ENCODE data around the gene NPR3.
A peak's percentile ranks its signal among the peaks of the same experiment; 100 is the strongest.

Gene NPR3

GRCh38 chr5:32679218-32679617 is 31.9 kb upstream of the NPR3 start:
- H3K4me3 ChIP-seq (ENCODE audit: low read length), result no peak overlapping the region
- DNase-seq (ENCODE audit: low read depth), result no peak
- TF ChIP-seq CTCF (conservative IDR thresholded peaks at IDR 0.05; ENCODE audit: low read depth, low read length), result no peak

- no peak for TF ChIP-seq CTCF (conservative IDR thresholded peaks at IDR 0.05; ENCODE audit: low read depth, low read length)
- no peak overlapping the region for H3K4me3 ChIP-seq (ENCODE audit: low read length)
- DNase-seq (ENCODE audit: low read depth), result no peak
These were observed 30.9 kb upstream of the NPR3 start for GRCh38 chr5:32680183-32680582.

- TF ChIP-seq CTCF (conservative IDR thresholded peaks at IDR 0.05; ENCODE audit: low read depth, low read length), result no peak
- H3K4me3 ChIP-seq (ENCODE audit: low read length), result no peak overlapping the region
- DNase-seq (ENCODE audit: low read depth), result peak; percentile 26
These were observed 28.0 kb upstream of the NPR3 start for GRCh38 chr5:32683125-32683524.

DNA sequence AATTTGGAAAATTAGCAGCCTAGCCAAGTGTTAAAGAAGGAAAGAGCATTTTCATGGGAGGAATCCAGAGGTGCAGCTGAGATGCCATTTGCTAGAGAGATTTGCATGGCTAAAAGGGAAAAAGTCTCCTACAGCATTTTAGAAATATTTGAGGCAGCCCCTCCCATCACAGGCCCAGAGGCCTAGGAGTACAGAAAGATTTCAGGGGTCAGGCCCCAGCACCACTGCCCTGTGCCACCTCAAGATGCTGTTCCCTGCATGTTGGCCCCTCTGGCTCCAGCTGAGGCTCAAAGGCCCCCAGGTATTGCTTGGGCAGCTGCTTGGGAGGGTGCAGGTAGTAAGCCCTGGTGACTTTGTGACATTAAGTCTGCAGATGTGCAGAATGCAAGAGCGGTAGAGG is 26.9 kb upstream of the NPR3 start:
- H3K4me3 ChIP-seq (ENCODE audit: low read length), result no peak overlapping the region
- no peak for DNase-seq (ENCODE audit: low read depth)
- TF ChIP-seq CTCF (conservative IDR thresholded peaks at IDR 0.05; ENCODE audit: low read depth, low read length), result no peak

GRCh38 chr5:32686799-32687498 is 24.2 kb upstream of the NPR3 start:
- H3K4me3 ChIP-seq (ENCODE audit: low read length), result no peak overlapping the region
- no peak for TF ChIP-seq CTCF (conservative IDR thresholded peaks at IDR 0.05; ENCODE audit: low read depth, low read length)
- no peak for DNase-seq (ENCODE audit: low read depth)

DNA sequence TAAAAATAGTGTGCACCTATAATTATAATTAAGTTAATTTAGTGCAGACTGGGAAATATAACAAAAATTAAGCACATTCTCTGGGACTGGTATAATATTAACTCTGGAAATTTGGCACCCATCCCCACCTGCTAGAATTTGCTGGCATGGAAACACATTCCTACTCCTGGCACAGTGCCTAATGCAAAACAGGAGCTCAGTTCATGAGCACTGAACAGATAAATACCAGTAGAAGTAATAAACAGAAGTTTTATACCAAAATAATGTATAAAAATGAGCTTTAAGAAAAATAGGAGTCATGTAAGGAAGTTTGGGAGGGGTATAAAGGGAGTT is 23.7 kb upstream of the NPR3 start:
- H3K4me3 ChIP-seq (ENCODE audit: low read length), result no peak overlapping the region
- DNase-seq (ENCODE audit: low read depth), result peak; percentile 80
- no peak for TF ChIP-seq CTCF (conservative IDR thresholded peaks at IDR 0.05; ENCODE audit: low read depth, low read length)

GRCh38 chr5:32690153-32690552 is 21.0 kb upstream of the NPR3 start:
- no peak overlapping the region for H3K4me3 ChIP-seq (ENCODE audit: low read length)
- peak; percentile 26 for TF ChIP-seq CTCF (conservative IDR thresholded peaks at IDR 0.05; ENCODE audit: low read depth, low read length)
- no peak for DNase-seq (ENCODE audit: low read depth)
